ENCODE data around the gene TSPEAR.
"Not testable (repeated sequence)": the region's sequence is repeated elsewhere in the genome, so short reads cannot be mapped to it uniquely, and the experiment has no call there.

TSPEAR gene

DNA sequence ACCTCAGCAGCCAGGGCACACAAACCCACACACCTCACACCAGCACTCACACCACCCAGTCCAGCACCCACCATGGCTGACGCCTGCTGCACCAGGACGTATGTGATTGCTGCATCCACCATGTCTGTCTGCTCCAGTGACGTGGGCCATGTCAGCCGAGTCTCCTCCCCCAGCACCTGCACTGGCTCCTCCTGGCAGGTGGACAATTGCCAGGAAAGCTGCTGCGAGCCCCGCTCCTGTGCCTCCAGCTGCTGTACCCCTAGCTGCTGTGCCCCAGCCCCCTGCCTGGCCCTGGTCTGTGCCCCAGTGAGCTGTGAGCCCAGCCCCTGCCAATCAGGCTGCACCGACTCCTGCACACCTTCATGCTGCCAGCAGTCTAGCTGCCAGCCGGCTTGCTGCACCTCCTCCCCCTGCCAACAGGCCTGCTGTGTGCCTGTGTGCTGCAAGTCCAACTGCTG, 99.3 kb downstream of the TSPEAR start, which contains the start of gene KRTAP10-8:
TSS of gene KRTAP10-8 (plus strand) at position 51 of the 458 bp plus-strand sequence. CDS start at position 73, 22 bp downstream.
- TF ChIP-seq, protein P1, sequence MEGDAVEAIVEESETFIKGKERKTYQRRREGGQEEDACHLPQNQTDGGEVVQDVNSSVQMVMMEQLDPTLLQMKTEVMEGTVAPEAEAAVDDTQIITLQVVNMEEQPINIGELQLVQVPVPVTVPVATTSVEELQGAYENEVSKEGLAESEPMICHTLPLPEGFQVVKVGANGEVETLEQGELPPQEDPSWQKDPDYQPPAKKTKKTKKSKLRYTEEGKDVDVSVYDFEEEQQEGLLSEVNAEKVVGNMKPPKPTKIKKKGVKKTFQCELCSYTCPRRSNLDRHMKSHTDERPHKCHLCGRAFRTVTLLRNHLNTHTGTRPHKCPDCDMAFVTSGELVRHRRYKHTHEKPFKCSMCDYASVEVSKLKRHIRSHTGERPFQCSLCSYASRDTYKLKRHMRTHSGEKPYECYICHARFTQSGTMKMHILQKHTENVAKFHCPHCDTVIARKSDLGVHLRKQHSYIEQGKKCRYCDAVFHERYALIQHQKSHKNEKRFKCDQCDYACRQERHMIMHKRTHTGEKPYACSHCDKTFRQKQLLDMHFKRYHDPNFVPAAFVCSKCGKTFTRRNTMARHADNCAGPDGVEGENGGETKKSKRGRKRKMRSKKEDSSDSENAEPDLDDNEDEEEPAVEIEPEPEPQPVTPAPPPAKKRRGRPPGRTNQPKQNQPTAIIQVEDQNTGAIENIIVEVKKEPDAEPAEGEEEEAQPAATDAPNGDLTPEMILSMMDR (IDR thresholded peaks at IDR 0.05; ENCODE audit: extremely low read depth, insufficient read depth, missing control alignments) = no peak
- DNase-seq (ENCODE audit: low spot score) = no peak
- in situ Hi-C loops (cut with MboI; ENCODE audit: low pct_unique_long_range_greater_than_20kb, low sequenced_read_pairs, unreplicated experiment) = no loop called here

DNA sequence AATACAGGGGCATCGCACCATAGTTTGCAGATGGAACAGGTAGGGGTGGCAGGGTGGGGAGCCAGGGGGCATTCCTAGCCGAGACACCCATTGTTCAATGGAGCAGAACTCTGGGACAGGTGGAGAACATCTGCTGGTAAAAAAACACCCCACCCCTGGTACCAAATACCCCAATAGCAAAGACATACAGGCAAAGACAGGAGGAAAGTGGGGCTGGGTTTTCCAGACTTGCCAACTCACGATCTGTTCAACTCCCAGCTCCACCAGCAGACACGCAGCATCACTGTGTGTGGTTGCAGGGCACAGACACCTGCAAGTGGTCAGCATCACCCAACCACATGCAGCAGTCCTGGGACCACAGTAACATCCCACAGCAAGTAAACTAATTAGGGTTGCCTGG, 99.8 kb downstream of the TSPEAR start:
- DNase-seq (ENCODE audit: low spot score) = no peak
- TF ChIP-seq, protein P1 (IDR thresholded peaks at IDR 0.05; ENCODE audit: extremely low read depth, insufficient read depth, missing control alignments) = no peak
- in situ Hi-C loops (cut with MboI; ENCODE audit: low pct_unique_long_range_greater_than_20kb, low sequenced_read_pairs, unreplicated experiment) = no loop called here

DNA sequence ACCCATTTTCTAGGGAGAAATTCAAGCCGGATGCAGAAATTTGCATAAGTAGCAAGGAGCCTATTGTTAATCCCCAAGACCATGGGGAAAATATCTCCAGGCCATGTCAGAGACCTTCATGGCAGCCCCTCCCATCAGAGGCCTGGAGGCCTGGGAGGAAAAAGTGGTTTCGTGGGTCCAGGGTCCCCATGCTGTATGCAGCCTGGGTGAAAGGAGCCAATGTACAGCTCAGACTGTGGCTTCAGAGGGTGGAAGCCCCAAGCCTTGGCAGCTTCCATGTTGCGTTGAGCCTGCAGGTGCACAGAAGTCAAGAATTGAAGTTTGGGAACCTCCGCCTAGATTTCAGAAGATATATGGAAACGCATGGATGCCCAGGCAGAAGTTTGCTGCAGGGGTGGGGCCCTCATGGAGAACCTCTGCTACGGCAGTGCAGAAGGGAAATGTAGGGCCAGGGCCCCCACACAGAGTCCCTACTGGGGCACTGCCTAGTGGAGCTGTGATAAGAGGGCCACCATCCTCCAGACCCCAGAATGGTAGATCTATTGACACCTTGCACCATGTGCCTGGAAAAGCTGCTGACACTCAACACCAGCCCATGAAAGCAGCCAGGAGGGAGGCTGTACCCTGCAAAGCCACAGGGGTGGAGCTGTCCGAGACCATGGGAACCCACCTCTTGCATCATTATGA, 101.1 kb downstream of the TSPEAR start:
- DNase-seq (ENCODE audit: low spot score); in situ Hi-C loops (cut with MboI; ENCODE audit: low pct_unique_long_range_greater_than_20kb, low sequenced_read_pairs, unreplicated experiment): not testable (repeated sequence)

DNA sequence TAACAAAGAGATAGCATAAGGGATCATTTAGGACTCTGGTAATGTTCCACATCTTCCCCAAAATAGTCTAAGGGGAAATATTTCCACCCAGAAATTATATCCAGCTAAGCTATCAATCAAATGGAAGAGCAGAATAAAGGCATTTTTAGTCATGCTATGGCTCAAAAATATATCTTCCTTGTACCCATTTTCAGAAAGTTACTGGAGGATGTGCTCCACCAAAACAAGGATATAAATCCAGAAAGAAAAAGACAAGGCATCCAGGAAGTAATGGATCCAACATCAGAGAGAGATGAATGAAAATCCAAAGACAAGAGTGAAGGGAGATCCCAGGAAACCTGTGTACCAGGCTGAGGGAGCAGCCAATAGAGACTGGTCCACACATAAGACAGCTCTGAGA, 102.2 kb downstream of the TSPEAR start:
- in situ Hi-C loops (cut with MboI; ENCODE audit: low pct_unique_long_range_greater_than_20kb, low sequenced_read_pairs, unreplicated experiment) = no loop called here
- DNase-seq (ENCODE audit: low spot score) = no peak
- TF ChIP-seq, protein P1 (IDR thresholded peaks at IDR 0.05; ENCODE audit: extremely low read depth, insufficient read depth, missing control alignments) = no peak

DNA sequence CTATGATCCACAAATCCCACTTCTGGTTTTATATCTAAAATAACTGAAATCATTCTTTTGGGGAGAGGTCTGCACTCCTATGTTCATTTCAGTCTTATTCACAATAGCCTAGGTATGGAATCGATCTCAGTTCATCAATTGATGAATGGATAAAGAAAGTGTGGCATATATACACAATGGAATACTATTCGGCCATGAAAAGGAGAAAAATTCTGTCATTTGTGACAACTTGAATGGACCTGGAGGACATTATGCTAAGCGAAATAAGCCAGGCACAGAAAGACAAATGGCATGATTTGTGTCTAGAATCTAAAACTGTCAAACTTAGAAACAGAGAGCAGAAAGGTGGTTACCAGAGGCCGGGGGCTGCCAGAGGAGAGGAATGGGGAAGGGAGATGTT, 104.9 kb downstream of the TSPEAR start:
- DNase-seq (ENCODE audit: low spot score) = no peak
- TF ChIP-seq, protein P1 (IDR thresholded peaks at IDR 0.05; ENCODE audit: extremely low read depth, insufficient read depth, missing control alignments) = no peak
- in situ Hi-C loops (cut with MboI; ENCODE audit: low pct_unique_long_range_greater_than_20kb, low sequenced_read_pairs, unreplicated experiment) = no loop called here

DNA sequence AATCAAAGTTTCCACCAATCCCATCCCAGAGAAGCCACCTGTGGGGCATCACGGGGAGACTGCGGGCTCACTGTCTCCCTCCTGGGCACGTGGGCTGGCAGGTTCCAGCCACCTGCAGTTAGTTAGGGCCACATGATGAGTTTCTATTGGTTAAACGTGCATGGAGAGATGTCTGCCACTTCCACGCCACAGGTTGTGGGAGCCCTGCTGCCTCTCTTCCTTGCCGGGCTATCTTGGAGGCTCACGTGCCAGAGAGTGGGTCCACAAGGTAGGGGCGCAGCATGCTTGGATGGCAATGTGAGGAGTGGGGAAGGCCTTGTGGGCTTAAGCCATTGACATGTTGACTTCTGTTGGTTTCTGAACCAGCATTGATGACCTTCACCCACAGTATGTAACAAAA, 107.5 kb downstream of the TSPEAR start:
- in situ Hi-C loops (cut with MboI; ENCODE audit: low pct_unique_long_range_greater_than_20kb, low sequenced_read_pairs, unreplicated experiment) = no loop called here
- no peak for DNase-seq (ENCODE audit: low spot score)
- TF ChIP-seq, protein P1 (IDR thresholded peaks at IDR 0.05; ENCODE audit: extremely low read depth, insufficient read depth, missing control alignments) = no peak

DNA sequence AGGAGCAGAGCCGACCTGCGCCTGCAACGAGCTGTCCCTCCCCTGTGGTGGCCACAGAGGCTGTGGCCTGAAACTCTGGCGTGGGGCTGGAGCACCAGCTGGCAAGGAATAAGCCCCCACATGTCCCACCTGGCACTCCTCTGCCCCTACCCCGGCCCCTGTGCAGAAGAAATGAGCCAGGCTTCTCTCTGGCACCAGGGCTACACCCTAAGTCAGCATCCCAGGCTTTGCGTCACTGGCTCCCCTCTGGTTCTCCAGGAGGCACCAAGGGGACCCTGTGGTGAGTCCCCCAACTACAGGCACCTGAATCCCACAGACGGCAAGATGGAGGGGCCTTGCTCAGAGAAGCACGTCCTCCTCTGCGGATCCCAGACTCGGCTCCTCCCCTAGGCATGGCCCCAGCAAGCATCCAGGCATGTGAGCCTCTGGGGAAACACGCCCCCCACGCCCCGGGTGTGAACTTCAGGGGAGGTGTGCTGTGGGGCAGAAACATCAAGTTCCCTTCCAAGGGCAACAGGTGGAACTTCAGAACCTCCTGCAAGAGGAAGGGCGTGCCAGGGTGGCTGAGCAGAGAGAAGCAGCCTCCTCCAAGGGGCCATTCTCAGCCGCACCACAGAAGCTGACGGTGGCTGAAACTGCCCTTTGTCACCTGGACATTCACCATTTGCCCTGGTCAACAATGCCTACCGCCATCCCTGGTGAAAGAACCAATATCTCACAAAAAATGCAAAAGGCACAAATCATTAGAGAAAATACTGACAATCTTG, 108.1 kb downstream of the TSPEAR start:
- in situ Hi-C loops (cut with MboI; ENCODE audit: low pct_unique_long_range_greater_than_20kb, low sequenced_read_pairs, unreplicated experiment) = no loop called here
- TF ChIP-seq, protein P1 (IDR thresholded peaks at IDR 0.05; ENCODE audit: extremely low read depth, insufficient read depth, missing control alignments) = no peak
- DNase-seq (ENCODE audit: low spot score) = no peak

All from GM13977 (cell line).